ENCODE results near the gene RBM33. TPM values are rescaled to one million over a fixed set of nuclear protein-coding genes. Genes with fewer than 3 reads are reported as not detected.

RBM33 gene
- total and polyA plus RNA-seq, 9 of the 15 experiments (the other 6 are each of a cell fraction or from before 2014, with no cell fraction given), result 4.4 to 80.7 (median 27.3) TPM

DNA sequence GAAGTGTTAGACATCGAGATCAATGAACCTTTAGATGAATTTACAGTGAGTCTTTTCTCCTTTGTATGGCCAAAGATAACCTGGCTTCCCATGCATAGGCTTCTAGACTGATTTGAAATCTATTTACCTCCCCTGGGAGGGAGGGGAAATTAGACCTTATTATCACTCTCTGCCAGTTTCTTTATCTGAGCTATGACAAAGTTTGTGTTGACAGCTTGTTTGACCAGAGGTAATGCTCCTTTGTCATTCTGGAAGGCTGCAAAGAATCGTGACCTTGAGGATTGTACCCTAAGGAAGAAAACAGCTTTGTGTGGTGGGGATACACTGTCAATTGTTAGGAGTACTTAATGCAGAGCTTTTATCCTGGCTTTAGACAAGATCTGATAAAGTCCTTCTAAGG lies 36.4 kb downstream of the RBM33 start (continued):
- TF ChIP-seq STAT5A (IDR thresholded peaks at IDR 0.05; ENCODE audit: borderline replicate concordance, low read length) (peak; percentile 38; the same call in 1 of the 2 replicates), SRF (CRISPR knock-in tag; IDR thresholded peaks at IDR 0.05) (peak in 1 of 2 experiments; percentile 19; a peak in 1 of 4 replicates), ZNF316 (IDR thresholded peaks at IDR 0.05) (no peak), FOXA3 (CRISPR knock-in tag; conservative IDR thresholded peaks at IDR 0.05 in 1 of 2, IDR thresholded peaks at IDR 0.05 in 1 of 2) (peak in 1 of 2 experiments; percentile 88; a peak in 2 of 4 replicates), EP400 (IDR thresholded peaks at IDR 0.05) (0 out of 2 replicates have a peak, but pooled peaks have one; percentile 20), KDM1A (IDR thresholded peaks at IDR 0.05) (peak; percentile 69 to 75), LEF1 (IDR thresholded peaks at IDR 0.05) (peak; percentile 49; the same call in 1 of the 2 replicates), BACH1 (tag; IDR thresholded peaks at IDR 0.05) (peak; percentile 30; the same call in 1 of the 2 replicates), ZNF431 (CRISPR knock-in tag; IDR thresholded peaks at IDR 0.05) (no peak), GATAD2B (IDR thresholded peaks at IDR 0.05; ENCODE audit: borderline replicate concordance) (0 out of 2 replicates have a peak, but pooled peaks have one; percentile 39), TEAD4 (IDR thresholded peaks at IDR 0.05; ENCODE audit: low read length) (peak; percentile 80), TEAD4 (CRISPR knock-in tag; IDR thresholded peaks at IDR 0.05; ENCODE audit: borderline replicate concordance) (no peak), EP300 (IDR thresholded peaks at IDR 0.05; ENCODE audit: low read length) (peak; percentile 81), MTA1 (IDR thresholded peaks at IDR 0.05; ENCODE audit: borderline replicate concordance) (no peak), RCOR1 (IDR thresholded peaks at IDR 0.05; ENCODE audit: borderline replicate concordance in 1 of 2, low read depth in 2 of 2, low read length in 2 of 2) (peak; percentile 58 to 84; a peak in 2 of 4 replicates), POLR2AphosphoS5 (IDR thresholded peaks at IDR 0.05; ENCODE audit: control insufficient read depth, insufficient read depth, low read depth, low read length) (peak; percentile 25; the same call in 1 of the 2 replicates), FOXM1 (IDR thresholded peaks at IDR 0.05; ENCODE audit: low read depth) (0 out of 2 replicates have a peak, but pooled peaks have one; percentile 28), FOXM1 (CRISPR knock-in tag; IDR thresholded peaks at IDR 0.05; ENCODE audit: low read depth) (no peak), CCNT2 (IDR thresholded peaks at IDR 0.05; ENCODE audit: borderline replicate concordance, extremely low read depth, insufficient read length, low read depth, low read length) (peak; percentile 57)
- TF ChIP-seq, protein P1, sequence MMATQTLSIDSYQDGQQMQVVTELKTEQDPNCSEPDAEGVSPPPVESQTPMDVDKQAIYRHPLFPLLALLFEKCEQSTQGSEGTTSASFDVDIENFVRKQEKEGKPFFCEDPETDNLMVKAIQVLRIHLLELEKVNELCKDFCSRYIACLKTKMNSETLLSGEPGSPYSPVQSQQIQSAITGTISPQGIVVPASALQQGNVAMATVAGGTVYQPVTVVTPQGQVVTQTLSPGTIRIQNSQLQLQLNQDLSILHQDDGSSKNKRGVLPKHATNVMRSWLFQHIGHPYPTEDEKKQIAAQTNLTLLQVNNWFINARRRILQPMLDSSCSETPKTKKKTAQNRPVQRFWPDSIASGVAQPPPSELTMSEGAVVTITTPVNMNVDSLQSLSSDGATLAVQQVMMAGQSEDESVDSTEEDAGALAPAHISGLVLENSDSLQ (IDR thresholded peaks at IDR 0.05), result peak; percentile 49; the same call in 1 of the 2 replicates
- TF ChIP-seq, protein P2, sequence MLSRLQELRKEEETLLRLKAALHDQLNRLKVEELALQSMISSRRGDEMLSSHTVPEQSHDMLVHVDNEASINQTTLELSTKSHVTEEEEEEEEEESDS (CRISPR knock-in tag; IDR thresholded peaks at IDR 0.05), result no peak
- TF ChIP-seq, protein P3, sequence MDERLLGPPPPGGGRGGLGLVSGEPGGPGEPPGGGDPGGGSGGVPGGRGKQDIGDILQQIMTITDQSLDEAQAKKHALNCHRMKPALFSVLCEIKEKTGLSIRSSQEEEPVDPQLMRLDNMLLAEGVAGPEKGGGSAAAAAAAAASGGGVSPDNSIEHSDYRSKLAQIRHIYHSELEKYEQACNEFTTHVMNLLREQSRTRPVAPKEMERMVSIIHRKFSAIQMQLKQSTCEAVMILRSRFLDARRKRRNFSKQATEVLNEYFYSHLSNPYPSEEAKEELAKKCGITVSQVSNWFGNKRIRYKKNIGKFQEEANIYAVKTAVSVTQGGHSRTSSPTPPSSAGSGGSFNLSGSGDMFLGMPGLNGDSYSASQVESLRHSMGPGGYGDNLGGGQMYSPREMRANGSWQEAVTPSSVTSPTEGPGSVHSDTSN (CRISPR knock-in tag; IDR thresholded peaks at IDR 0.05; ENCODE audit: low read depth), result no peak; the same call in 1 of the 2 replicates
- TF ChIP-seq, protein P3 (tag; conservative IDR thresholded peaks at IDR 0.05; ENCODE audit: low read depth), result peak; percentile 96
- TF ChIP-seq, protein P4, sequence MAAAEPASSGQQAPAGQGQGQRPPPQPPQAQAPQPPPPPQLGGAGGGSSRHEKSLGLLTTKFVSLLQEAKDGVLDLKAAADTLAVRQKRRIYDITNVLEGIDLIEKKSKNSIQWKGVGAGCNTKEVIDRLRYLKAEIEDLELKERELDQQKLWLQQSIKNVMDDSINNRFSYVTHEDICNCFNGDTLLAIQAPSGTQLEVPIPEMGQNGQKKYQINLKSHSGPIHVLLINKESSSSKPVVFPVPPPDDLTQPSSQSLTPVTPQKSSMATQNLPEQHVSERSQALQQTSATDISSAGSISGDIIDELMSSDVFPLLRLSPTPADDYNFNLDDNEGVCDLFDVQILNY (CRISPR knock-in tag; IDR thresholded peaks at IDR 0.05), result no peak

Data from K562 (cell line).